HG02763 (cell line): ENCODE measurements around the gene MTM1.
A peak's percentile ranks its signal among the peaks of the same experiment; 100 is the strongest.

Source experiments
- ATAC-seq: cut with Tn5 transposase; IDR thresholded peaks from one replicate; pipeline ENCODE4 v1.9.1; 2021; ENCODE audit warnings: mild to moderate bottlenecking, moderate library complexity; ENCODE audit not compliant: unreplicated experiment

MTM1 gene

DNA sequence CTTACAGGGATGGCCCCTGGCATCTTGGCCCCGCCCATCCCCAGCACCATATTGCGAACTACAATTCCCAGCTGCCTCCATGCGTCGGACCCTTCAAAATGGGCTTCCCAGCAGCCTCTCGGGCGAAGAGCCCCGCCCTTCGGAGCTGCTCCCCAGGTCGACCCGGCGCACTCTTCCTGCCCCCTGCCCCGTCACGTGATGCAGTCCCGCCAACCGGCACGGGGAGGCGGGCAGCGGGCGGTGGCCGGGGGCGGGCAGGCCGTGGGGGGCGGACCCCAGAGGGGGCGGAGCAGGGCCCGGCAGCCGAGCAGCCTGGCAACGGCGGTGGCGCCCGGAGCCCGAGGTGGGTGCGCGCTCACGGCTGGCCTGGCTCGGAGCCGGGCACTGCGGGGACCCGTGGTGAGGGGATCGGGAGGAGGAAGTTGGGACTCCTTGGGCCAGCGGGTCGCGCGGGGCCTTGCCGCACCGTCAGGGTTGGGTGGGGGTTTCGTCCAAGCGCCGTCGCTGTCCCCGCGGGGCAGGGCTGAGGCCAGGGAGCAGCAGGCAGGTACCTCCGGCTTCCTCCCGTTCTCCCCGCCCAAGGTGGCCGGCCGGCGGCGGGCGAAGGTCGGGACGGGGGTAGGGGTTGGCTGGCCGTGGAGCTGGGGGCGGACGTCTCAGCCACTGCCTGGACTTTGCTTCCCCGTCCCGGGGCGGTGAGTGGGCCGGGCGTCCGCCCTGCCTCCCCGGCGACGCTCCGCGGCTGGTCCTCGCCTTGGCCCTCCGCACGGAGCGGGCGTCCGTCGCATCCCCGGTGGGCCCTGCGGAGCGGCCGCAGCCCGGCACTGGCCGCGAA lies at the start of gene MTM1:
MTM1 (plus strand) TSS at position 302 of the 835 bp plus-strand sequence. CDS start 23,994 bp downstream, outside the sequence.
- peak; percentile 96 for ATAC-seq

DNA sequence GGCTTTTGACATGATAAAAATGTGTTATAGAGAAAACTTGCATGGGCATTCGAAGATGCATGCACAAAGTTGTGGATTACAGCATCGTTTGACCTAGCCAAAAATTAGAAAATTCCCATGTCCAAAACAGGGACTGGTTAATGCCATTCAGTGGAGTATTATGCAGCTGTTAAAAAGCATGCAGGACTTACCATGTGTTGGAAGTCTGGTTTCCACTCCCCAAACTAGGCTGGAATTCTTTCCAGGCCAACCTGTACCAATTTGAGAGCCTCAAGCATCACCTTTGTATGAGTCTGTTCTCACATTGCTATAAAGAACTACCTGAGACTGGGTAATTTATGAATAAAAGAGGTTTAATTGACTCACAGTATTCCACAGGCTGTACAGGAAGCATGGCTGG lies 45.9 kb upstream of the MTM1 start:
- ATAC-seq, result no peak

DNA sequence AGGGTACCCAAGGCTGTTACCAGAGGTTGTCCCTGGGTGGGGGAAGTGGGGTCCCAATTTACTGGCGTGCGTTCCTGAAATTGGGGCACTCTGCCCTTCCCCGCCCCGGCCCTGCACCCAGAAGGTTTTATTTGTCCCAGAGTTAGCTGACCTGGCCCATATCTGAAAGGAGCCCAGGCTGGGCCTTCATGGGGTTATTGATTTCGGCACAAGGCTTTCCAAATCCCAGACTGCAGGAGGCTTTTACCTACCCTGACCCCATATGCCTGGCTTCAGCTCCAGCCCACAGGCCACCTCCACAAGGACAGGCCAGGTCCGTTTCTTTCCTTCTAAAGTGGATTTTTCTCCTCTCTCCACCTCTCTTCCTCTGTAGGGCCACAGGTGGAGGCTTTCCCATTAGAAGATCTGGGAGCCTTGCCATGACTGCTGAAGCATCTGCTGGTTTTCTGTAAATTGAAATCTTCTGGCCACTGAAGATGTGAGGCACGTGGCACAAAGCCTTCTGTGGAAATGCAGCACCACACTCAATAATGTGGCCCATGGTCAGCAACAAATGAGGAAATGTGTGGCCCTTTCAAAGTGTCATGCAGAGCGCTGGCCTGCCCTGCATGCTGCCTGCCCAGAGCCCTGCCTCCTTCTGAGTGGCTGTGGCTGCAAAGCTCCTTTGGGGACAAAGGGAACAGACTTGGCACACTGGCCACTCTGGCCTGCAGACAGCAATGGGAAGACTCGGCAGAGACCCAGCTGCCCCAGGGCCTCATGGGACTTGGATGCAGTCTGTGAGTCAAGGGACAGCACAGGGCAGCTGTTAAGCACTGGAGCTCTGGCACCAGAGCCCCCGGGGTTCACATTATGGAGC lies 43.1 kb upstream of the MTM1 start:
- ATAC-seq, result no peak

DNA sequence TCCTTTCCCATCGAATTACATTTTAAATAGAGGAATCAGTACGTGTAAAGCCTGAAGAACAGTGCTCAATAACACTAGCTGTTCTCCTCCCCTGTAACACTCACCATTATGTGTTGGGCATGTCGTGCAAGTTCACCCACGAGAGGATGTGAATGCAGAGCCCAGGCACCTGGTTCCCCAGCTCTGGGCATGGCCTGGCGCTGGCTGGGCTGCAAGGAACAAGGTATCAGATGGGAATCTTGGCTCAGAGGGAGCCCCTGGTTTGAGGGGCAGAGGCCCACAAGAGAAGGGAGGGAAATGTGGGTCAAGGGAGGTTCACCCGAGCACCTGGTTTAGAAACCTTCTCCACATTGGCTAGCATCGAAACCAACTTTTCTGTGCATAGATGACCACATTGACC lies 41.7 kb upstream of the MTM1 start:
- ATAC-seq, result no peak

DNA sequence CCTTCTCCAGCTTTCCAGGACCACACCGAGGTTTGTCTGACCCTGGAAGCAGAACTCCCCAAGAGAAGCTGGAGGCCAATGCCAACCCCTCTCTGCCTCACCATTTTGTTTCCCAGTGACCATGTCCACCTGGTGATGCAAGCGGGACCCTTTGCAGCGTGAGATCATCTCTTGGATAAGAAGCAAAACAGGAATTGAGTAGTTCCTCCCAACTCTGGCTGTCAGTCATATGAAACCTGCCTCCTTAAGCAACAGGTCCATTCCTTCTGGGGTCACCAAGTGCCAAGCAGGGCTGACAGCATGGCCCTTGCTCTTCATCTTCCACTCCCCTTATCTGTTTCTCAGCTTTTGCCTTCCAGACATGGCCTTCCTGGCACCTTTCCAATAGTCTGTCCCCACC lies 41.3 kb upstream of the MTM1 start:
- no peak for ATAC-seq

DNA sequence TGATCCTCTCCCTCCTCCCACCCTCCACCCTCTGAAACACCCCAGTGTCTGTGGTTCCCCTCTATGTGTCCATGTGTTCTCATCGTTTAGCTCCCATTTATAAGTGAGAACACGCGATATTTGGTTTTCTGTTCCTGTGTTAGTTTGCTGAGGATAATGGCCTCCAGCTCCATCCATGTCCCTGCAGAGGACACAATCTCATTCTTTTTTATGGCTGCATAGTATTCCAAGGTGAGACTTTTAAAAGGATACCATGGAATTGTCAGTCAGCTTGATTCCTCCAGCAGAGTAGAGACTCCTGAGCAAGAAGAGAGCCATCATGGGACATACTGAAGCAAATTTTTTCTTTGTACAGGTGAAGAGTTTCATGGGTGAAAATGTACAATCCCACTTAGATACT lies 38.8 kb upstream of the MTM1 start:
- ATAC-seq, result no peak

DNA sequence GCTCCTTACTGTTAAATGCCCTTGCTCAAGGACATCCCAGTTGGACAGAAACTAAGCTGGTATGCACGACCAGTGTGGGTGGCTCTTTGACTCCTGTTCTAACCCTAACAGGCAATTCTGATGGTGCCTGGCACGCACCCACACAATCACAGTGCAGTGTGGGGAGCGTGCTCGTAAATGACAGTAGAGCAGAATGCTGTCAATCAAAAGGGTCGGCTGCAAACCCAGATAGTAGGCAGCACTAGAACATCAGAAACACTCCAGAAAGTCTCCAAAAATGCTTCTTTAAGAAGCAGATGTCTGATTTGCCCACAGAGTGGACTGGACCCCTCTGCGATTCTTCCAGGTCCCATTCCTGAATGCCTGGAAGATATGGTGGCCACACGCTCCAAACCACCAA lies 37.6 kb upstream of the MTM1 start:
- ATAC-seq, result no peak

DNA sequence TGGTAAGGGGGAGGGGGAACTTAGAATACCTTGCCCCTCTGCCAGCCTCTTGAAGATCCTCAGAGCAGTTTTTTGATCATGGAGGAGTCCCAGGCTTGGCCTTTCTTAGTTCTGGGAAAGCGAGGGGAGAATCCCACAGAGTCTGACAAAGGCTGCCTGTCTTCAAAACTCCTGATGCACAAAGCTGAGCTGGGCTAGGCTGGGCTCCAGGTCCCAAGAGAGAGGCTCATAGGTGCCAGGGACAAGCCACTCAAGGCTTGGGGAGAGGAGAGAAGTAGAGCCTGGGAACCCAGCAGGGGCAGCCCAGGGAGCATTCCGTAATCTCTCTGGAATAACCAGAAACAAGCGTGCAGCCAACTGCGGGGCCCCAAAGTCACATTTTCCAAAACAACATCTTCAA lies 37.0 kb upstream of the MTM1 start:
- no peak for ATAC-seq

DNA sequence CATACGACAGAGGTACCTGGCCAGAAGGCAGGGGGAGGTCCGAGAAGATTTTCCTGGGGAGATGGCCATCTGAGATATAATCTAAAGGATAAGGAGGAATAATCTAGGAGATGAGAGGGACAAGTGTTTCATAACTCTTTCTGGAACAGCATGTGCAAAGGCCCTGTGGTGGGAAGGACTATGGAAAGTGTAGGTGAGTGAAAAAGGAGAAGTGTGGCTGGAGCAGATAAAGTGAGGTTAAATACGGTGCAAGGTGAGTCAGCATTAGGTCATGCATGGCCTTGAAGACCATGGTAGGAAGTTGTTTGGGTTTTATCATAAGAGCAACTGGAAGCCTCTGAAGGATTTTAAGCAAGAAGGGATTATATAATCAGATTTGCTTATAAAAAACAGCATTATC lies 34.6 kb upstream of the MTM1 start:
- no peak for ATAC-seq

DNA sequence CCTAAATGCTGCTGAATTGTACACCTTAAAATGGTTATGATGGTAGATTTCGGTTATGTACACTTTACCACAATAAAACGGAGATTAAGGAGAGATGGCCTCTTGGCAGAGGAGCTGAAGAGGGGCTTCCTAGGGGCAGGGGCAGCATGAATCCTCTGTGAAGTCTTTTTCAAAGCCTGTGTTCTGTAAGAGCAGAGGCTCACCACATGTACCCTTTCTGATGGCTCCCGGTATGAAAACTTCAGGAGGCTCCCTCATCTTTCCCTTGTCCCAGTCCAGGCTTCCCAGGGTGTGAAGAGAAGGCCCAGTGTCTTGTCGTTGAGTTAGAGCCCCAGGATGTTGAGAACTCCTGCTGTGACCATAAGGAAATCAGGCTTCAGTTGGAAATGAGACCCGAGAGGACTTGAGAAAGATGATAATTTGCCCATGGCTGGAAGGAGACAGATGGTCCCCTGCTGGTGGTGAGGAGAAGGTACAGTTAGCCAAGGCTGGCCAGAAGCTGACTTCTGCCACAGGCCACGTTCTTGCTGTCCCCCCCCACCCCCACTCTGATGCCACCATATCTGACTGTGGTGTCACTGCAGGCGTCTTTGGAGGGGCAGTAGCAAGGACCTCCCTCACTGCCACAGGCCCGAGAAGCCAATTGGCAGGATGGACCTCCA lies 31.8 kb upstream of the MTM1 start:
- no peak for ATAC-seq

DNA sequence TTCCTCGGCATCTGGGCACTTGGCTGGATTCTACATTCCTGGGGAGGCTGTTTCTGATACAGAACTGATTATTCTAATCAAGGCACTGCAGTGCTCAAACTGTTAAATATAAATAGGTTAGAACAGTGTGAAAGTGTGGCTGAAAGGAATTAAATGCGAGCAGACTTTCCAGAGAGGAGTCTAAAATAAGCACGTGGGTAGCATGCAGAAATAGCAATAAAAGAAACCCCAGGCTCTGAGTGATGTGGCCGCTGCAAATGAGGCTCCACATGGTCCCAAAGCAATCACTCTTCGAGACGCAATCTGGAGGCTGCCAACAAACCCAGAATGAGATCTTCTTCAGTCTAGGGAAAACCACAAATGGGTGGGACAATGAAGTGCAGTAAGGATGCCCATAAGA lies 30.6 kb upstream of the MTM1 start:
- ATAC-seq, result no peak

DNA sequence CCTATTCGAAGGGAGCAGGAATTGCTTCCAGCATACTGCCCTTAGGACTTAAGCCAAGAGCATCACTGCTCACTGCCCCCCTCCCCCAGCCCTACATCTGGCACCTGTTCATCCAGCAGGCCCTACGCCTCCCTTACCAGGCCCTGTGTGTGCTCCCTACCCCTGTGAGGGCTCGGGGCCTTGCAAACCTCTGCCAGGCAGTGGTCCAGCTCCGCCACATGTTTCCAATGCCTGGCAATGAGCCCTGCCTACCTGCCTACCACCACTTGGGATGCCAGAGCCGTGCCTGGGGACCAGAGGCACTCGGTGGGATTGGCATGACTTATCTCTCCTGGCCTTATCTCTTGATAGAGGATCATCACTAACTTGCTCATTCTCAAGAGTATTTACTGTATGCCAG lies 27.5 kb upstream of the MTM1 start:
- no peak for ATAC-seq

DNA sequence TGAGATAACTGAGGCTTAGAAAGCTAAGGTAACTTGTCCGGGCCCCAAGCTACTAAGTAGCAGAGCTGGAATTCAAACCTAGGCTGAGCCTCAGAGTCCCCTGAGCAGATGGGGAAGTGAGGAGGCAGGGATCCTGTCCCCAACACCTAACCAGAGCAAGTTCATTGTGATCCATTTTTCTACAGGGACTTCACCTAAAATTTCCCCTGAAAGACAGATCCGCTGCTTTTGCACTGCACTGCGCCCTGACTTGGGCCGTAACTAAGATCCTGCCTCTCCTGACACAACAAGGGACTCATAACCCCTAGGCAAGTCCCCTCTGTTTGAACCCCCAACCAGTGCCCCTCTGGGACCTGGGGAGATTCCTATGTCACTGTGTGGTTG lies 25.6 kb upstream of the MTM1 start:
- ATAC-seq, result peak; percentile 29

DNA sequence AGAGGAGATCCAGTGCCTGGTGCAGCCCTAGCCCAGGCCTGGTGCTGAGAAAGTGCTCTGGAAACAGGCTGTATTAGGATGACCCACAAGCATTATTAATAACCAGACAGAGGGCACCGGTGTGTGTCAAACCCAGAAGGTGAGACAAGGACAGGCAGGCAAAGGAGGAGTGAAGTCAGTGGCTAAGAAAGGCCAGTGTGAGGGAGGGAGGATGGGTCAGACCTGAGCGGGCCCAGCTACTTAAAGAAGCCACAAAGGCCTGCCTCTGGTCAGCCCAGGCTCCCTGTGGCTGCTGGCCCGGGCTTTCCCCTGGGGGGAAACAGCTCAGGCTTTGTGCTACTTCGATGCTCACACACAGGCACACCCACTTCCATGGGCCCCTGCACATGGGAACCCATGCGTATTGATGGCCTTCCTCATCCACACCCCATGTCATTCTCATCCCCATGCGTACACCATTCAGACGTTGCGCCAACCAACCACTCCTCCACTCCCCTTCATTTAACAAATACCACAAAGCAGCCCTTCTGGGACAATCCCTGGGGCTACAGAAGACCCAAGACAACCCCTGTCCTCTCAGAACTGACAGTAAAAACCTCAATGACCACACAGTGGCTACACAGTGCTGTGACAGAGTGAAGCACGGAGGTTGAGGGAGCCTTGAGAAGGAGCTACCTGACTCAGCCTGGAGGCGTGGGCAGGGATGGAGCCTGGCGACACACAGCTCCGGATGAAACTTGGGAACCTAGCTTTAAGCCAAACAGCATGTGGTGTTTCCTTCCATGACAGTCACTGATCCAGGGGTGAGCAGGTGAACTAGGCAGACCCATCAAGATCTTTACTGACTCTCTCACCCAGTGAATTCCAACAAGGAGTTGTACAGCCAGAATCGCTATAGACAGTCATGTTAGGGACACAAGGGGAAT lies 24.9 kb upstream of the MTM1 start:
- peak; percentile 41 for ATAC-seq

DNA sequence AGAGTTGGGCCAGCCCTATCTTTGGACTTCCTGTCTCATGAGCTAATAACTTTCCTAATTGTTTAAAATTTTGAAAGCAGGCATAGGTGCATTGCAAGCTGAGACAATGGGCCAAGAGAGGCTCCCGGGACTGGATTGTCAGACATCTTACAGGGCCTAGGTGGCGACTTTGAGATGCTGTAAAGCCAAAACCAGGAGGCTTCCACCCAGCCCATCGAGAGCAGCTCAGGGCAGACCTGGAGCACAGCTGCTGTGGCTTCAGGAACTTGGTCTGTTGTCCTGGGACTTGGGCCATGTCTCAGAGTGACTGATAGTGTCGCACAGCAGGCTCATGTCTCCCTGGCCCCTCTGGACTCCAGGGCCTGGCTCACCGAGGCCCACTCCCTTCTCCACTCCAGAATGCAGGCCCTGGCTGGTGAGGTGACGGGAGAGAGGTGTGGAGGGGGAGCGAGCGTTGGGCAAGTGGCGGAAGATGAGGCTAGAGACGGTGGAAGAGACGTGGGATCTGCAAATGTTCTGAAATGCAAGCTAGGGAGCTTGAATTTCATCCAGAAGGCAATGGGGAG lies 24.1 kb upstream of the MTM1 start:
- ATAC-seq, result no peak

DNA sequence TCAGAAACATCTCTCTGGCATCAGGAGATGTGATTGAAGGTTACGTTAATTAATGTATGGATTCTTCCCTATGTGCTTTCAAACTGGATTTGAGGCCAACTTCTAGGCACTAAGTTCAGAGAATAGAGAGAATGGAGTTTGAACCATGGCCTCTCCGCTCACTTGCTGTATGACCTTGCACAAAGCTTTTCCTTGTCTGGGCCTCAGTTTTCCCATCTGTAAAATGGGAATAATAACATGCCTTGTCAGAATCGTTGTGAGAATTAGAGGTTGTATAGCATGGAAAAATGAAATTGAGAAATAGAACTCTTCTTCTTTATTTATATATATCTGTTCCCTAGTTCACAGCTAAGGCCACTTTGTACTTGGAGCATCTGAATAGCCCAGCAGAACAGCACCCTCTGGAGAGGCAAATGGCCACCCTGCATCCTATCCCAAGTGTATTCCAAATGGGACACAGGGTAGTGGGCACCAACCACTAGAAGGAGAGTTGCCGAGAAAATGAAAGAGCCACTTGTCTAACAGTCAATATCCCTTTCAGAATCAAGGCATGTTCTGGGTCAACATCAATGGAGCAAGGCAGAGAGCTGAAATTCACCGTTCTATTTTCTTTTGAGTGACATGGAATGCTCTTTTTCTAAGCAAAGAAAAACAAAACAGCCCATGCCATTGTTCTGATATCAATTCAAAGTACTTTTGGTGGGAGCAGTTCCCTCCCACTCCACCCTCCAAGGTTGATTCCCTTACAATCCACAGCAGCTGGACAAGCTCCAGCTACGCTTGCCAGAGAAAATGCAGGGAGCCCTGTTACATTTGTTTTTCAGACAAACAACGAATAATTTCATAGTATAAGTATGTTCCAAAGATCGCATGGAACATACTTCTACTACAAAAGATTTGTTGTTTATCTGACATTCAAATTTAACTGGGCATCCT lies 23.3 kb upstream of the MTM1 start:
- ATAC-seq, result no peak

DNA sequence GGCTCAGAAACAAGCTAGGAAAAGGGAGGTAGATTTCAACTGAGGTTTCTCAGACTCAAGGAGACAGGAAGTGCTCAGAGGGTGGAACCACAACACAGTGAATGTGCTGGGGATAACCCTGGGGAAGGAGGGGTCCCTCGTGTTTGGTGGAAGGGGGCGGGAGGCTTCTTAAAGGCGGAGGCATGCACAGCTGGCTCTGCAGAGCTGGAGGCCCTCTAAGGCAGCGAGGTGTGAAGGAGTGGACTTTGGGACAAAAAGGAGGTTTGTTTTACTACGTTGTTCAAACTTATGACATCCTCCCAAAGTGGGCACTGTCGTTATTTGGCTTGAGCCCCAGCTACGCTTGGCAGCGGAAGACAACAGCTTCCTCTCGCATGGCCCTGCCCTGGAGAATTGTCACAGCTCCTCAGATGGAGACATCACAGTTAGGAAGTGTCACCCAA lies 21.7 kb upstream of the MTM1 start:
- no peak for ATAC-seq

DNA sequence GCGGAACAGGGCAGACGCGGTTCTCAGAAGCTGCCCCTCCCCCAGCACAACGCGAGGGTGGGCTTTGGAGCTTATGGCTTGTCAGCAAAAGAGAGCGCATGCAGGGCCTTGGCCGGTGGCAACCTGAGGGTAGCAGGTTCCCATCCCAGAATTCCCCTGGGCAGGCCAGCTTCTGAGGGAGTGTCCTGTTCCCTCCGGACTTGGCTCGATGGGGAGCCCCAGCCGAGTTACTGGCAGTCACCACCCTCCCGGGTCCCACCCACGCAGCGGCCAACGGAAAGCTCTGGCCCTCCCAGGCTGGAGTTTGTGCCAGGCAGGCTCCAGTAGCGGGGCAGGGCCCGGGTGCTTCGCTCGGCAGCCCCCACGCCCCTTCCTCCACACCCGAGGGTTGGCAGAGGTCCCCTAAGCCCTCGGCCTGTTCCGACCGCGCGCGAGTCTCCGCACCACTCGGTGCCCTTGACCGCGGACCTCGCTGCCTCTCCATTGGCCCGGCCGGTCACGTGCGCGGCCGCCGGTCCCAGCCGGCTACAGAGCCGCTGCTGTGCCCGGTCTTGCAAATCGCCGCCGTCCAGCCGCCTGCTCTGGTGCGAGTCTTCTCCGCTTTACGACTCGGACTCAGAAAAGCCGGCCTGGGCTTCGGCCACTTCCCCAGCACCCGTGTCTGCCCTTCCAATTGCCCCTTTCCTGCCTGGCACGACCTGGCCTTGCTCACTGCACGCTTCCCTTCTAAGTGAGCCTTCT lies 20.9 kb upstream of the MTM1 start:
- ATAC-seq, result peak; percentile 45
